TTC549 (cell line): Measurements from ENCODE around the gene FOXR1.

Source experiments
- FAIRE-seq: peaks from 2 replicates; lab custom pipeline; 2012; peaks lifted over from hg19 to GRCh38; lab: Jason Lieb, UNC

Gene FOXR1

GRCh38 chr11:119027561-119028345, 56.2 kb downstream of the FOXR1 start:
- FAIRE-seq = no peak

GRCh38 chr11:119028346-119029068, 56.9 kb downstream of the FOXR1 start:
- no peak for FAIRE-seq

GRCh38 chr11:119029069-119029339, 57.4 kb downstream of the FOXR1 start:
- FAIRE-seq = no peak

GRCh38 chr11:119029340-119030028, 57.9 kb downstream of the FOXR1 start:
- no peak for FAIRE-seq

GRCh38 chr11:119030029-119030328, 58.4 kb downstream of the FOXR1 start:
- no peak for FAIRE-seq

- peak; percentile 82 for FAIRE-seq
These were observed 58.9 kb downstream of the FOXR1 start, which contains the start of gene SLC37A4 for GRCh38 chr11:119030329-119031047. Gene SLC37A4, minus strand, starts transcription at chr11:119030877.
